GM23338 (cell line): Measurements from ENCODE around the gene CDK5RAP1. TPM values are rescaled to one million over a fixed set of nuclear protein-coding genes. Genes with fewer than 3 reads are reported as not detected.

ENCODE experiments used
- ATAC-seq: fragments of 200-7000 bp; cut with Tn5 transposase; 3 replicates; pipeline ENCODE4 v1.9.1; 2020
- DNase-seq: peaks from one replicate; pipeline ENCODE4 v3.0.0-alpha.2; 2015; ENCODE audit warnings: low spot score
- H2AFZ ChIP-seq: fragments of 200-600 bp; sonication (generic); 2 replicates; pipeline ENCODE4 v1.8.0; 2016; ENCODE audit warnings: antibody characterized with exemption, mild to moderate bottlenecking, moderate library complexity
- H3F3A ChIP-seq: fragments of 200-600 bp; sonication (generic); replicated peaks from 2 replicates; pipeline ENCODE4 v1.8.0; 2017; ENCODE audit warnings: antibody characterized with exemption, mixed run types, low read depth
- H3K27ac ChIP-seq: fragments of 200-600 bp; sonication (generic); 2 replicates; pipeline ENCODE4 v1.6.1; 2016; ENCODE audit warnings: low read depth
- H3K27me3 ChIP-seq: fragments of 200-600 bp; sonication (generic); 2 replicates; pipeline ENCODE4 v1.8.0; 2016; ENCODE audit warnings: mild to moderate bottlenecking, mixed run types, moderate library complexity; ENCODE audit not compliant: insufficient read depth
- H3K36me3 ChIP-seq: fragments of 200-600 bp; sonication (generic); 2 replicates; pipeline ENCODE4 v1.8.0; 2016; ENCODE audit warnings: mild to moderate bottlenecking; ENCODE audit not compliant: insufficient read depth
- H3K4me1 ChIP-seq: fragments of 200-600 bp; sonication (generic); 2 replicates; pipeline ENCODE4 v1.8.0; 2016; ENCODE audit warnings: mild to moderate bottlenecking, moderate library complexity; ENCODE audit not compliant: insufficient read depth
- H3K4me2 ChIP-seq: fragments of 200-600 bp; sonication (generic); 2 replicates; pipeline ENCODE4 v1.7.1; 2017; ENCODE audit warnings: mixed run types
- H3K4me3 ChIP-seq: fragments of 200-600 bp; sonication (generic); 2 replicates; pipeline ENCODE4 v1.6.1; 2016; ENCODE audit warnings: mixed run types
- H3K79me2 ChIP-seq: fragments of 200-600 bp; sonication (generic); replicated peaks from 2 replicates; pipeline ENCODE4 v1.8.0; 2017; ENCODE audit warnings: mild to moderate bottlenecking; ENCODE audit not compliant: insufficient read depth
- H3K9me2 ChIP-seq: fragments of 200-600 bp; sonication (generic); 2 replicates; pipeline ENCODE4 v1.8.0; 2017; ENCODE audit not compliant: insufficient read depth
- H4K20me1 ChIP-seq: fragments of 200-600 bp; sonication (generic); replicated peaks from 2 replicates; pipeline ENCODE4 v1.8.0; 2017; ENCODE audit warnings: mild to moderate bottlenecking; ENCODE audit not compliant: insufficient read depth
- H3K27ac Mint-ChIP-seq: 2 replicates; pipeline ENCODE4 v1.8.0; 2020; ENCODE audit warnings: inconsistent platforms, mild to moderate bottlenecking, moderate library complexity, mixed read lengths
- H3K27me3 Mint-ChIP-seq: 3 replicates; pipeline ENCODE4 v1.8.0; 2022; ENCODE audit warnings: low read depth, mild to moderate bottlenecking, moderate library complexity, mixed read lengths, inconsistent platforms; ENCODE audit not compliant: insufficient read depth, poor library complexity
- H3K36me3 Mint-ChIP-seq: 3 replicates; pipeline ENCODE4 v1.8.0; 2021; ENCODE audit warnings: low read depth, mild to moderate bottlenecking, inconsistent platforms, moderate library complexity, mixed read lengths
- H3K4me1 Mint-ChIP-seq: 3 replicates; pipeline ENCODE4 v1.8.0; 2020; ENCODE audit warnings: mild to moderate bottlenecking, inconsistent platforms, mixed read lengths
- H3K4me3 Mint-ChIP-seq: 3 replicates; pipeline ENCODE4 v1.8.0; 2021; ENCODE audit warnings: moderate library complexity, mild to moderate bottlenecking, inconsistent platforms, mixed read lengths
- H3K9me3 Mint-ChIP-seq: 3 replicates; pipeline ENCODE4 v1.8.0; 2020; ENCODE audit warnings: moderate library complexity, mild to moderate bottlenecking, inconsistent platforms, mixed read lengths
- CREB1 ChIP-seq: fragments of 250-450 bp; sonication (Bioruptor Pico); IDR thresholded peaks from 2 replicates; pipeline ENCODE4 v1.5.0; 2020; ENCODE audit warnings: low read depth, mild to moderate bottlenecking, moderate library complexity
- CTCF ChIP-seq, 2 experiments: fragments of 200-600 bp in 1 of 2; sonication (generic) in 1 of 2; conservative IDR thresholded peaks; 2 replicates each; pipeline versions ENCODE4 v1.5.1 to v1.6.1; 2016 to 2017; ENCODE audit warnings: antibody characterized with exemption in 2 of 2, low read depth in 2 of 2, mild to moderate bottlenecking in 2 of 2, moderate library complexity in 1 of 2
- EZH2 ChIP-seq: fragments of 200-600 bp; sonication (generic); IDR thresholded peaks from one replicate; pipeline ENCODE4 v1.8.0; 2017; ENCODE audit warnings: antibody characterized with exemption, mild to moderate bottlenecking, low read depth; ENCODE audit not compliant: unreplicated experiment
- EZH2phosphoT487 ChIP-seq: fragments of 200-600 bp; sonication (generic); IDR thresholded peaks from one replicate; pipeline ENCODE4 v1.8.1; 2018; ENCODE audit warnings: antibody characterized with exemption; ENCODE audit not compliant: unreplicated experiment
- JUNB ChIP-seq: IDR thresholded peaks from one replicate; pipeline ENCODE4 v1.6.1; 2016; ENCODE audit warnings: antibody characterized with exemption; ENCODE audit not compliant: unreplicated experiment
- NANOG ChIP-seq: IDR thresholded peaks from 2 replicates; pipeline ENCODE4 v1.6.1; 2016; ENCODE audit warnings: antibody characterized with exemption, borderline replicate concordance
- POLR2AphosphoS5 ChIP-seq: IDR thresholded peaks from 2 replicates; pipeline ENCODE4 v1.6.1; 2016; ENCODE audit warnings: antibody characterized with exemption, low read depth
- STAT1 ChIP-seq: IDR thresholded peaks from one replicate; pipeline ENCODE4 v1.6.1; 2016; ENCODE audit warnings: antibody characterized with exemption; ENCODE audit not compliant: unreplicated experiment
- ZNF114 ChIP-seq: fragments of 250-450 bp; sonication (Bioruptor Pico); IDR thresholded peaks from 2 replicates; pipeline ENCODE4 v1.5.0; 2020; ENCODE audit warnings: mild to moderate bottlenecking, moderate library complexity
- ZNF331 ChIP-seq: fragments of 250-450 bp; sonication (Bioruptor Pico); IDR thresholded peaks from 2 replicates; pipeline ENCODE4 v1.5.0; 2020; ENCODE audit warnings: low read depth, mild to moderate bottlenecking, moderate library complexity
- polyA plus RNA-seq: library from polyadenylated mRNA; unstranded; fragments of >200 nt; fragmentation: Nextera tagmentation; extraction: Ambion mirVana; gene quantifications from 2 replicates; pipeline ENCODE4 v1.2.1, GENCODE V29; 2016
- total RNA-seq: library from RNA; depleted of rRNA; stranded (reverse); fragments of >200 nt; shearing (Covaris generic); gene quantifications from 2 replicates; pipeline ENCODE4 v1.2.3, GENCODE V29; 2014
- TF ChIP-seq, protein P1 (sequence below): IDR thresholded peaks from 2 replicates; pipeline ENCODE4 v1.6.1; 2016; ENCODE audit warnings: antibody characterized with exemption
- TF ChIP-seq, protein P2 (sequence below): IDR thresholded peaks from one replicate; pipeline ENCODE4 v1.6.1; 2018; ENCODE audit warnings: antibody characterized with exemption; ENCODE audit not compliant: unreplicated experiment
- TF ChIP-seq, protein P3 (sequence below): fragments of 250-450 bp; sonication (Bioruptor Pico); IDR thresholded peaks from 2 replicates; pipeline ENCODE4 v1.5.0; 2020; ENCODE audit warnings: mild to moderate bottlenecking, moderate library complexity

CDK5RAP1 gene
- total and polyA plus RNA-seq, 2 experiments from 2014 or later = 33.8 to 38.1 TPM

GRCh38 chr20:33445881-33446625 lies 44.7 kb upstream of the CDK5RAP1 start:
- ATAC-seq (no peak), DNase-seq (no peak)
- peaks cover 29% of the 10 kb centered on the region for H3K27me3 Mint-ChIP-seq
- Histone ChIP-seq H3K27me3 (peaks cover 16% of the 10 kb centered on the region), H3K9me2 (no peaks in the 10 kb centered on the region), H2AFZ (no peak overlapping the region), H3K27ac (no peak overlapping the region), H3K4me1 (peaks cover 8% of the 10 kb centered on the region), H3K36me3 (no peaks in the 10 kb centered on the region), H3K79me2 (no peaks in the 10 kb centered on the region), H3F3A (no peaks in the 10 kb centered on the region), H3K4me3 (no peak overlapping the region), H4K20me1 (no peaks in the 10 kb centered on the region), H3K4me2 (no peak overlapping the region)
- no peak for TF ChIP-seq JUNB
- TF ChIP-seq, protein P1, sequence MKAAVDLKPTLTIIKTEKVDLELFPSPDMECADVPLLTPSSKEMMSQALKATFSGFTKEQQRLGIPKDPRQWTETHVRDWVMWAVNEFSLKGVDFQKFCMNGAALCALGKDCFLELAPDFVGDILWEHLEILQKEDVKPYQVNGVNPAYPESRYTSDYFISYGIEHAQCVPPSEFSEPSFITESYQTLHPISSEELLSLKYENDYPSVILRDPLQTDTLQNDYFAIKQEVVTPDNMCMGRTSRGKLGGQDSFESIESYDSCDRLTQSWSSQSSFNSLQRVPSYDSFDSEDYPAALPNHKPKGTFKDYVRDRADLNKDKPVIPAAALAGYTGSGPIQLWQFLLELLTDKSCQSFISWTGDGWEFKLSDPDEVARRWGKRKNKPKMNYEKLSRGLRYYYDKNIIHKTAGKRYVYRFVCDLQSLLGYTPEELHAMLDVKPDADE = no peak
- TF ChIP-seq NANOG = no peak
- no peak for TF ChIP-seq POLR2AphosphoS5
- TF ChIP-seq EZH2 = no peak
- no peak for TF ChIP-seq CTCF (conservative IDR thresholded peaks at IDR 0.05; ENCODE audit: low read depth in 2 of 2)
- no peak for TF ChIP-seq ZNF114
- no peak for TF ChIP-seq EZH2phosphoT487
- TF ChIP-seq, protein P2, sequence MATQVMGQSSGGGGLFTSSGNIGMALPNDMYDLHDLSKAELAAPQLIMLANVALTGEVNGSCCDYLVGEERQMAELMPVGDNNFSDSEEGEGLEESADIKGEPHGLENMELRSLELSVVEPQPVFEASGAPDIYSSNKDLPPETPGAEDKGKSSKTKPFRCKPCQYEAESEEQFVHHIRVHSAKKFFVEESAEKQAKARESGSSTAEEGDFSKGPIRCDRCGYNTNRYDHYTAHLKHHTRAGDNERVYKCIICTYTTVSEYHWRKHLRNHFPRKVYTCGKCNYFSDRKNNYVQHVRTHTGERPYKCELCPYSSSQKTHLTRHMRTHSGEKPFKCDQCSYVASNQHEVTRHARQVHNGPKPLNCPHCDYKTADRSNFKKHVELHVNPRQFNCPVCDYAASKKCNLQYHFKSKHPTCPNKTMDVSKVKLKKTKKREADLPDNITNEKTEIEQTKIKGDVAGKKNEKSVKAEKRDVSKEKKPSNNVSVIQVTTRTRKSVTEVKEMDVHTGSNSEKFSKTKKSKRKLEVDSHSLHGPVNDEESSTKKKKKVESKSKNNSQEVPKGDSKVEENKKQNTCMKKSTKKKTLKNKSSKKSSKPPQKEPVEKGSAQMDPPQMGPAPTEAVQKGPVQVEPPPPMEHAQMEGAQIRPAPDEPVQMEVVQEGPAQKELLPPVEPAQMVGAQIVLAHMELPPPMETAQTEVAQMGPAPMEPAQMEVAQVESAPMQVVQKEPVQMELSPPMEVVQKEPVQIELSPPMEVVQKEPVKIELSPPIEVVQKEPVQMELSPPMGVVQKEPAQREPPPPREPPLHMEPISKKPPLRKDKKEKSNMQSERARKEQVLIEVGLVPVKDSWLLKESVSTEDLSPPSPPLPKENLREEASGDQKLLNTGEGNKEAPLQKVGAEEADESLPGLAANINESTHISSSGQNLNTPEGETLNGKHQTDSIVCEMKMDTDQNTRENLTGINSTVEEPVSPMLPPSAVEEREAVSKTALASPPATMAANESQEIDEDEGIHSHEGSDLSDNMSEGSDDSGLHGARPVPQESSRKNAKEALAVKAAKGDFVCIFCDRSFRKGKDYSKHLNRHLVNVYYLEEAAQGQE = no peak
- TF ChIP-seq CREB1 = no peak
- TF ChIP-seq STAT1 = no peak
- TF ChIP-seq ZNF331 = no peak
- TF ChIP-seq, protein P3, sequence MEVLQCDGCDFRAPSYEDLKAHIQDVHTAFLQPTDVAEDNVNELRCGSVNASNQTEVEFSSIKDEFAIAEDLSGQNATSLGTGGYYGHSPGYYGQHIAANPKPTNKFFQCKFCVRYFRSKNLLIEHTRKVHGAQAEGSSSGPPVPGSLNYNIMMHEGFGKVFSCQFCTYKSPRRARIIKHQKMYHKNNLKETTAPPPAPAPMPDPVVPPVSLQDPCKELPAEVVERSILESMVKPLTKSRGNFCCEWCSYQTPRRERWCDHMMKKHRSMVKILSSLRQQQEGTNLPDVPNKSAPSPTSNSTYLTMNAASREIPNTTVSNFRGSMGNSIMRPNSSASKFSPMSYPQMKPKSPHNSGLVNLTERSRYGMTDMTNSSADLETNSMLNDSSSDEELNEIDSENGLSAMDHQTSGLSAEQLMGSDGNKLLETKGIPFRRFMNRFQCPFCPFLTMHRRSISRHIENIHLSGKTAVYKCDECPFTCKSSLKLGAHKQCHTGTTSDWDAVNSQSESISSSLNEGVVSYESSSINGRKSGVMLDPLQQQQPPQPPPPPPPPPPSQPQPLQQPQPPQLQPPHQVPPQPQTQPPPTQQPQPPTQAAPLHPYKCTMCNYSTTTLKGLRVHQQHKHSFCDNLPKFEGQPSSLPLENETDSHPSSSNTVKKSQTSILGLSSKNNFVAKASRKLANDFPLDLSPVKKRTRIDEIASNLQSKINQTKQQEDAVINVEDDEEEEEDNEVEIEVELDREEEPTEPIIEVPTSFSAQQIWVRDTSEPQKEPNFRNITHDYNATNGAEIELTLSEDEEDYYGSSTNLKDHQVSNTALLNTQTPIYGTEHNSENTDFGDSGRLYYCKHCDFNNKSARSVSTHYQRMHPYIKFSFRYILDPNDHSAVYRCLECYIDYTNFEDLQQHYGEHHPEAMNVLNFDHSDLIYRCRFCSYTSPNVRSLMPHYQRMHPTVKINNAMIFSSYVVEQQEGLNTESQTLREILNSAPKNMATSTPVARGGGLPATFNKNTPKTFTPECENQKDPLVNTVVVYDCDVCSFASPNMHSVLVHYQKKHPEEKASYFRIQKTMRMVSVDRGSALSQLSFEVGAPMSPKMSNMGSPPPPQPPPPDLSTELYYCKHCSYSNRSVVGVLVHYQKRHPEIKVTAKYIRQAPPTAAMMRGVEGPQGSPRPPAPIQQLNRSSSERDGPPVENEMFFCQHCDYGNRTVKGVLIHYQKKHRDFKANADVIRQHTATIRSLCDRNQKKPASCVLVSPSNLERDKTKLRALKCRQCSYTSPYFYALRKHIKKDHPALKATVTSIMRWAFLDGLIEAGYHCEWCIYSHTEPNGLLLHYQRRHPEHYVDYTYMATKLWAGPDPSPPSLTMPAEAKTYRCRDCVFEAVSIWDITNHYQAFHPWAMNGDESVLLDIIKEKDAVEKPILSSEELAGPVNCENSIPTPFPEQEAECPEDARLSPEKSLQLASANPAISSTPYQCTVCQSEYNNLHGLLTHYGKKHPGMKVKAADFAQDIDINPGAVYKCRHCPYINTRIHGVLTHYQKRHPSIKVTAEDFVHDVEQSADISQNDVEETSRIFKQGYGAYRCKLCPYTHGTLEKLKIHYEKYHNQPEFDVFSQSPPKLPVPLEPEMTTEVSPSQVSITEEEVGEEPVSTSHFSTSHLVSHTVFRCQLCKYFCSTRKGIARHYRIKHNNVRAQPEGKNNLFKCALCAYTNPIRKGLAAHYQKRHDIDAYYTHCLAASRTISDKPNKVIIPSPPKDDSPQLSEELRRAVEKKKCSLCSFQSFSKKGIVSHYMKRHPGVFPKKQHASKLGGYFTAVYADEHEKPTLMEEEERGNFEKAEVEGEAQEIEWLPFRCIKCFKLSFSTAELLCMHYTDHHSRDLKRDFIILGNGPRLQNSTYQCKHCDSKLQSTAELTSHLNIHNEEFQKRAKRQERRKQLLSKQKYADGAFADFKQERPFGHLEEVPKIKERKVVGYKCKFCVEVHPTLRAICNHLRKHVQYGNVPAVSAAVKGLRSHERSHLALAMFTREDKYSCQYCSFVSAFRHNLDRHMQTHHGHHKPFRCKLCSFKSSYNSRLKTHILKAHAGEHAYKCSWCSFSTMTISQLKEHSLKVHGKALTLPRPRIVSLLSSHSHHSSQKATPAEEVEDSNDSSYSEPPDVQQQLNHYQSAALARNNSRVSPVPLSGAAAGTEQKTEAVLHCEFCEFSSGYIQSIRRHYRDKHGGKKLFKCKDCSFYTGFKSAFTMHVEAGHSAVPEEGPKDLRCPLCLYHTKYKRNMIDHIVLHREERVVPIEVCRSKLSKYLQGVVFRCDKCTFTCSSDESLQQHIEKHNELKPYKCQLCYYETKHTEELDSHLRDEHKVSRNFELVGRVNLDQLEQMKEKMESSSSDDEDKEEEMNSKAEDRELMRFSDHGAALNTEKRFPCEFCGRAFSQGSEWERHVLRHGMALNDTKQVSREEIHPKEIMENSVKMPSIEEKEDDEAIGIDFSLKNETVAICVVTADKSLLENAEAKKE (CRISPR knock-in tag) = no peak
- H3K4me3 Mint-ChIP-seq = no peak overlapping the region
- peaks cover 4% of the 10 kb centered on the region; the same call in 1 of the 3 replicates for H3K36me3 Mint-ChIP-seq
- H3K27ac Mint-ChIP-seq = no peak overlapping the region
- peaks cover 4% of the 10 kb centered on the region for H3K9me3 Mint-ChIP-seq
- H3K4me1 Mint-ChIP-seq = peaks cover 8% of the 10 kb centered on the region
